K562 (cell line): ENCODE measurements around the gene TIGAR. TPM values are rescaled to one million over a fixed set of nuclear protein-coding genes. Genes with fewer than 3 reads are reported as not detected.

ENCODE experiments used
- ATAC-seq: fragments of 200-7000 bp; cut with Tn5 transposase; 3 replicates; pipeline ENCODE4 v1.9.1; 2020; ENCODE audit warnings: moderate library complexity
- BruUV-seq: library from RNA; stranded (reverse); fragments of 400-500 nt; replicated peaks from 2 replicates; lab custom pipeline; 2021; lab: Mats Ljungman, UMichigan
- CTCF ChIA-PET: fragments of 300-600 bp; formaldehyde crosslinking; extraction: SDS; loops from one replicate; lab custom pipeline; 2021; ENCODE audit warnings: low intra/inter-chr PET ratio; lab: Yijun Ruan, JAX
- POLR2A ChIA-PET: fragments of 300-600, 350-650 bp; sonication (Branson Sonifier 250); formaldehyde crosslinking; extraction: SDS; loops from one replicate; lab custom pipeline; 2021; ENCODE audit warnings: antibody characterized with exemption, inconsistent platforms; lab: Yijun Ruan, JAX
- DNase-seq, 4 experiments: peaks; one replicate each; pipeline versions ENCODE4 v3.0.0 to v3.0.0-alpha.2; 2011 to 2018; ENCODE audit warnings: low spot score in 3 of 4, mixed read lengths in 3 of 4; ENCODE audit errors: extremely low read depth in 1 of 4
- FAIRE-seq: peaks from 2 replicates; lab custom pipeline; 2011; peaks lifted over from hg19 to GRCh38; lab: Jason Lieb, UNC
- H2AFZ ChIP-seq: 2 replicates; pipeline ENCODE4 v1.6.0; 2011; ENCODE audit warnings: low read depth, low read length, control low read depth, inconsistent platforms
- H3K27ac ChIP-seq: fragments of 200-600 bp; 3 replicates; pipeline ENCODE4 v1.8.0; 2011; ENCODE audit warnings: low read depth, mild to moderate bottlenecking, control low read depth, inconsistent platforms, low read length, moderate library complexity, mixed read lengths; ENCODE audit errors: extremely low read depth
- H3K27me3 ChIP-seq, 2 experiments: fragments of 300-600 bp in 1 of 2; 2 replicates in 1 of 2; 3 replicates in 1 of 2; pipeline versions ENCODE4 v1.6.0 to v1.8.0; 2011; ENCODE audit warnings: inconsistent platforms in 2 of 2, low read length in 2 of 2, mild to moderate bottlenecking in 1 of 2, mixed read lengths in 1 of 2, moderate library complexity in 1 of 2; ENCODE audit not compliant: control insufficient read depth in 2 of 2, insufficient read depth in 2 of 2
- H3K36me3 ChIP-seq: fragments of 300-600 bp; 3 replicates; pipeline ENCODE4 v1.8.0; 2011; ENCODE audit warnings: mild to moderate bottlenecking, low read length, inconsistent platforms; ENCODE audit not compliant: control insufficient read depth, insufficient read depth
- H3K4me1 ChIP-seq, 2 experiments: fragments of 200-600 bp in 1 of 2; replicated peaks in 1 of 2; 2 replicates in 1 of 2; 3 replicates in 1 of 2; pipeline versions ENCODE4 v1.5.1 to v1.8.0; 2011; ENCODE audit warnings: inconsistent platforms in 2 of 2, low read length in 2 of 2, mild to moderate bottlenecking in 1 of 2, mixed read lengths in 1 of 2, moderate library complexity in 1 of 2; ENCODE audit not compliant: control insufficient read depth in 2 of 2, insufficient read depth in 2 of 2
- H3K4me2 ChIP-seq: 2 replicates; pipeline ENCODE4 v1.6.1; 2011; ENCODE audit warnings: low read length, control low read depth, inconsistent platforms, mixed read lengths; ENCODE audit not compliant: insufficient read depth
- H3K4me3 ChIP-seq: fragments of 200-600 bp; sonication (generic), shearing (Covaris generic); 2 replicates; pipeline ENCODE4 v1.5.1; 2016; ENCODE audit warnings: control low read depth, inconsistent platforms
- H3K79me2 ChIP-seq: fragments of 200-600 bp; 3 replicates; pipeline ENCODE4 v1.8.0; 2011; ENCODE audit warnings: low read length, inconsistent platforms; ENCODE audit not compliant: control insufficient read depth, insufficient read depth
- H3K9ac ChIP-seq, 2 experiments: 2 replicates each; pipeline versions ENCODE4 v1.6.0 to v1.6.1; 2011; ENCODE audit warnings: low read depth in 2 of 2, low read length in 2 of 2, control low read depth in 1 of 2, inconsistent platforms in 1 of 2, mild to moderate bottlenecking in 1 of 2, mixed read lengths in 1 of 2; ENCODE audit not compliant: insufficient read depth in 1 of 2
- H3K9me1 ChIP-seq: one replicate; pipeline ENCODE4 v1.6.0; 2011; ENCODE audit warnings: inconsistent platforms, mild to moderate bottlenecking, low read length, moderate library complexity; ENCODE audit not compliant: control insufficient read depth, insufficient read depth
- H3K9me3 ChIP-seq: replicated peaks from 2 replicates; pipeline ENCODE4 v1.5.1; 2011; ENCODE audit warnings: low read depth, low read length, inconsistent platforms; ENCODE audit not compliant: control insufficient read depth, insufficient read depth
- H4K20me1 ChIP-seq: replicated peaks from 2 replicates; pipeline ENCODE4 v1.6.1; 2011; ENCODE audit warnings: low read length, inconsistent platforms, mixed read lengths; ENCODE audit not compliant: control insufficient read depth, insufficient read depth
- C11orf30 ChIP-seq: fragments of 450-650 bp; IDR thresholded peaks from 2 replicates; pipeline ENCODE4 v1.6.1; 2016; ENCODE audit warnings: low read depth, mild to moderate bottlenecking
- FOXJ3 ChIP-seq: sonication (generic); formaldehyde crosslinking; IDR thresholded peaks from 2 replicates; pipeline ENCODE4 v1.4.0; 2020; ENCODE audit warnings: mild to moderate bottlenecking, missing genetic modification reagents
- HLTF ChIP-seq: fragments of 450-650 bp; IDR thresholded peaks from 2 replicates; pipeline ENCODE4 v1.6.1; 2016
- HOXB6 ChIP-seq: fragments of 250-450 bp; sonication (Bioruptor Pico); IDR thresholded peaks from 2 replicates; pipeline ENCODE4 v1.5.1; 2022; ENCODE audit warnings: mild to moderate bottlenecking, borderline replicate concordance
- MAFF ChIP-seq: IDR thresholded peaks from 2 replicates; pipeline ENCODE4 v1.6.1; 2012; ENCODE audit warnings: low read length, improper control_type of control experiment
- MAFG ChIP-seq: fragments of 450-650 bp; conservative IDR thresholded peaks from 2 replicates; pipeline ENCODE4 v1.6.1; 2016; ENCODE audit warnings: missing genetic modification characterization, missing compliant biosample characterization
- MAFK ChIP-seq: IDR thresholded peaks from 2 replicates; pipeline ENCODE4 v1.6.1; 2011; ENCODE audit warnings: low read length, improper control_type of control experiment
- NELFE ChIP-seq: IDR thresholded peaks from 2 replicates; pipeline ENCODE4 v1.6.1; 2011; ENCODE audit warnings: mild to moderate bottlenecking; ENCODE audit not compliant: insufficient read depth, insufficient read length
- RHOXF2B ChIP-seq: fragments of 250-450 bp; sonication (Bioruptor Pico); conservative IDR thresholded peaks from 2 replicates; pipeline ENCODE4 v1.5.1; 2021
- TSC22D4 ChIP-seq: fragments of 450-650 bp; IDR thresholded peaks from 2 replicates; pipeline ENCODE4 v1.6.1; 2016; ENCODE audit warnings: missing genetic modification characterization, missing biosample characterization, control low read depth
- ZNF316 ChIP-seq: fragments of 450-650 bp; IDR thresholded peaks from 2 replicates; pipeline ENCODE4 v1.6.1; 2016
- WGBS: fragments of 100-300 bp; shearing (Covaris generic); methylation state at CpG from one replicate; pipeline ENCODE4 v1.1.6; 2016; ENCODE audit warnings: low coverage, mixed read lengths; ENCODE audit not compliant: insufficient coverage; ENCODE audit errors: missing lambda C conversion rate; 5-methylcytosine and 5-hydroxymethylcytosine counted together
- in situ Hi-C: fragments of 300-500 bp; cut with MboI; formaldehyde crosslinking; loops from 4 replicates; pipeline ENCODE4 v1.15.0; 2018; ENCODE audit warnings: inconsistent platforms, mixed read lengths
- intact Hi-C: fragments of 100-400 bp; cut with micrococcal nuclease; formaldehyde crosslinking; loops from 2 replicates; pipeline ENCODE4 v1.14.2; 2022
- polyA plus RNA-seq, 8 experiments: library from polyadenylated mRNA; depleted of rRNA in 4 of 8; stranded (reverse) in 5 of 8; unstranded in 3 of 8; fragments of >200 nt; fragmentation: Nextera tagmentation in 2 of 8; fragmentation: Illumina TruSeq in 1 of 8; extraction: Ambion mirVana in 2 of 8; extraction: Trizol in 1 of 8; gene quantifications; 2 replicates each; pipeline versions ENCODE4 v1.2.1 to v1.2.3, GENCODE V29; 2011 to 2014; ENCODE audit warnings: inconsistent platforms in 1 of 8, missing spikeins in 1 of 8
- total RNA-seq, 7 experiments: library from RNA; depleted of rRNA in 6 of 7; stranded (reverse); fragments of >200 nt in 6 of 7; fragmentation: Illumina TruSeq in 2 of 7; extraction: Trizol in 2 of 7; gene quantifications; 2 replicates each; pipeline versions ENCODE4 v1.2.1 to v1.2.3, GENCODE V29; 2011 to 2021; ENCODE audit warnings: low replicate concordance in 1 of 7

TIGAR gene
- total and polyA plus RNA-seq, 9 of the 15 experiments (the other 6 are each of a cell fraction or from before 2014, with no cell fraction given) = 0.11 to 1.0 (median 0.53) TPM; not detected in 2

DNA sequence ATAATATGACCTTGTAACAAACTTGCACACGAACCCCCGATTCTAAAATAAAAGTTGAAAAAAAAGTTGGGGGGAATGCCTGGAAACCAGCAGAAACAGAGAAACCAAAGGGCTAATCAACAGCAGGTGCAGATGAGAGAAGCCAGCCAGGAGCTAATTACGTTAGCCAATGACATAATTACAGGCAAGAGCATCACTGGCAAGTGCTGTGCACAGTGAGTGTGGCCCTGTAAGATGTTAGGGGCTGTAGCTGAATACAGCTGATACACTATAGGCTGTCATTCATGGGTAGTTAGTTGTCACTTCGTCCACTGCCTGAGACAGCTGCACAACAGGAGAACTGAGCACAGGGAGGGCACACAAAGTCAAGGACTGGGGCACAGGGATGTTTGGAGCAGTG is 65.8 kb downstream of the TIGAR start:
- TF ChIP-seq RHOXF2B (CRISPR knock-in tag) (no peak), TSC22D4 (tag) (no peak)
- TF ChIP-seq, all 486 proteins: peak for 0
- H3K9ac ChIP-seq = no peak overlapping the region
- in situ Hi-C loops = no loop called here
- peaks cover 5 to 18% of the 10 kb centered on the region in 2 experiments; a peak in 3 of 5 replicates for H3K4me1 ChIP-seq
- H3K36me3 ChIP-seq = no peaks in the 10 kb centered on the region
- no peaks in the 10 kb centered on the region for H3K79me2 ChIP-seq
- CTCF ChIA-PET = no interaction called here
- H3K4me3 ChIP-seq = no peak overlapping the region
- no peaks in the 10 kb centered on the region for H3K27me3 ChIP-seq
- no peak for FAIRE-seq
- no peak overlapping the region for H2AFZ ChIP-seq
- DNase-seq = no peak
- no peaks in the 10 kb centered on the region for H4K20me1 ChIP-seq
- BruUV-seq = no TSS peak
- intact Hi-C loops = loop anchor here (5.0 kb wide), 1 partner anchor 36 kb away; no protein-coding TSS in a partner anchor
- 70% methylated on average over 4 of the region's 4 CpGs for WGBS
- H3K27ac ChIP-seq = no peak overlapping the region
- H3K9me1 ChIP-seq = no peaks in the 10 kb centered on the region
- no peak overlapping the region for H3K4me2 ChIP-seq
- POLR2A ChIA-PET = interaction anchor here (0.7 to 1.3 kb wide), 2 partner anchors 10 to 11 kb away, joined by 3 read pairs; no protein-coding TSS in a partner anchor
- no peak for ATAC-seq
- H3K9me3 ChIP-seq = no peaks in the 10 kb centered on the region

GRCh38 chr12:4387607-4388006 is 66.6 kb downstream of the TIGAR start:
- FAIRE-seq = no peak

More at GRCh38 chr12:4387607-4388006, 66.6 kb downstream of the TIGAR start:
- H3K9me1 ChIP-seq = no peaks in the 10 kb centered on the region
- no peak overlapping the region for H3K4me2 ChIP-seq
- DNase-seq (no peak), ATAC-seq (no peak)
- 63% methylated on average over 5 of the region's 5 CpGs for WGBS
- no TSS peak for BruUV-seq
- peaks cover 12 to 19% of the 10 kb centered on the region in 2 experiments; a peak in 4 of 5 replicates for H3K4me1 ChIP-seq
- in situ Hi-C loops = no loop called here
- intact Hi-C loops = loop anchor here (5.0 kb wide), 1 partner anchor 35 kb away; no protein-coding TSS in a partner anchor
- CTCF ChIA-PET = no interaction called here
- no peak for TF ChIP-seq HOXB6 (CRISPR knock-in tag)
- no peak for TF ChIP-seq NELFE
- peak; percentile 68 for TF ChIP-seq C11orf30
- no peak for TF ChIP-seq HLTF
- peak; percentile 30; the same call in 1 of the 2 replicates for TF ChIP-seq MAFK
- TF ChIP-seq FOXJ3 = no peak
- TF ChIP-seq MAFF = peak; percentile 31; the same call in 1 of the 2 replicates
- peak; percentile 85; the same call in 1 of the 2 replicates for TF ChIP-seq ZNF316
- peak; percentile 52; the same call in 1 of the 2 replicates for TF ChIP-seq MAFG (tag)
- POLR2A ChIA-PET = interaction anchor here (1.4 kb wide), 1 partner anchor 14 kb away, joined by 3 read pairs; no protein-coding TSS in a partner anchor
- no peaks in the 10 kb centered on the region for H3K79me2 ChIP-seq
- no peak overlapping the region for H3K27ac ChIP-seq
- H3K9me3 ChIP-seq = no peaks in the 10 kb centered on the region
- no peaks in the 10 kb centered on the region for H4K20me1 ChIP-seq
- H3K9ac ChIP-seq = no peak overlapping the region
- H3K27me3 ChIP-seq = no peaks in the 10 kb centered on the region
- H2AFZ ChIP-seq = no peak overlapping the region
- no peak overlapping the region for H3K4me3 ChIP-seq
- no peaks in the 10 kb centered on the region for H3K36me3 ChIP-seq
